Hepatocyte (in vitro differentiated cells): Measurements from ENCODE around the gene FBXL7. TPM values are rescaled to one million over a fixed set of nuclear protein-coding genes. Genes with fewer than 3 reads are reported as not detected.

Source experiments
- DNase-seq: peaks from one replicate; pipeline ENCODE4 v3.0.0-alpha.2; 2016; ENCODE audit warnings: low spot score
- H2AFZ ChIP-seq: fragments of 200-600 bp; sonication (generic); 2 replicates; pipeline ENCODE4 v1.6.0; 2016; ENCODE audit warnings: antibody characterized with exemption, mild to moderate bottlenecking
- H3K27ac ChIP-seq: fragments of 200-600 bp; sonication (generic); 2 replicates; pipeline ENCODE4 v1.5.1; 2016; ENCODE audit warnings: mild to moderate bottlenecking
- H3K27me3 ChIP-seq: fragments of 200-600 bp; sonication (generic); 2 replicates; pipeline ENCODE4 v1.6.1; 2016
- H3K36me3 ChIP-seq: fragments of 200-600 bp; sonication (generic); replicated peaks from 2 replicates; pipeline ENCODE4 v1.5.1; 2016; ENCODE audit warnings: low read depth; ENCODE audit not compliant: insufficient read depth
- H3K4me1 ChIP-seq: fragments of 200-600 bp; sonication (generic); 2 replicates; pipeline ENCODE4 v1.5.1; 2016; ENCODE audit warnings: mild to moderate bottlenecking, moderate library complexity; ENCODE audit not compliant: insufficient read depth
- H3K4me2 ChIP-seq: fragments of 200-600 bp; sonication (generic); 2 replicates; pipeline ENCODE4 v1.6.0; 2016
- H3K4me3 ChIP-seq: fragments of 200-600 bp; sonication (generic); 2 replicates; pipeline ENCODE4 v1.5.1; 2016; ENCODE audit warnings: mild to moderate bottlenecking
- H3K79me2 ChIP-seq: fragments of 200-600 bp; sonication (generic); 2 replicates; pipeline ENCODE4 v1.6.0; 2017; ENCODE audit warnings: mild to moderate bottlenecking
- H3K9me2 ChIP-seq: fragments of 200-600 bp; sonication (generic); replicated peaks from 2 replicates; pipeline ENCODE4 v1.6.0; 2017; ENCODE audit warnings: mild to moderate bottlenecking; ENCODE audit not compliant: insufficient read depth
- H3K9me3 ChIP-seq: fragments of 200-600 bp; sonication (generic); 2 replicates; pipeline ENCODE4 v1.5.1; 2016; ENCODE audit warnings: low read depth, mild to moderate bottlenecking
- H4K20me1 ChIP-seq: fragments of 200-600 bp; sonication (generic); 2 replicates; pipeline ENCODE4 v1.6.0; 2016; ENCODE audit warnings: mild to moderate bottlenecking; ENCODE audit not compliant: insufficient read depth, poor library complexity, severe bottlenecking
- CTCF ChIP-seq: fragments of 200-600 bp; sonication (generic); IDR thresholded peaks from 2 replicates; pipeline ENCODE4 v1.5.1; 2016; ENCODE audit warnings: antibody characterized with exemption, mild to moderate bottlenecking; ENCODE audit not compliant: poor library complexity
- EZH2 ChIP-seq: fragments of 200-600 bp; sonication (generic); IDR thresholded peaks from 2 replicates; pipeline ENCODE4 v1.6.1; 2016; ENCODE audit warnings: antibody characterized with exemption, mild to moderate bottlenecking, borderline replicate concordance
- EZH2phosphoT487 ChIP-seq: fragments of 200-600 bp; sonication (generic); IDR thresholded peaks from one replicate; pipeline ENCODE4 v1.6.1; 2018; ENCODE audit warnings: antibody characterized with exemption, mild to moderate bottlenecking, low read depth, moderate library complexity; ENCODE audit not compliant: unreplicated experiment, severe bottlenecking
- WGBS: methylation state at CpG from one replicate; pipeline ENCODE4 v1.1.6; 2016; ENCODE audit warnings: low lambda C conversion rate; ENCODE audit errors: missing lambda C conversion rate; 5-methylcytosine and 5-hydroxymethylcytosine counted together
- polyA plus RNA-seq: library from polyadenylated mRNA; unstranded; fragments of >200 nt; fragmentation: Nextera tagmentation; extraction: Ambion mirVana; gene quantifications from 2 replicates; pipeline ENCODE4 v1.2.1, GENCODE V29; 2016
- total RNA-seq: library from RNA; depleted of rRNA; stranded (reverse); fragments of >200 nt; gene quantifications from 2 replicates; pipeline ENCODE4 v1.2.3, GENCODE V29; 2014

Gene FBXL7
- total and polyA plus RNA-seq, 2 experiments from 2014 or later: 8.4 to 10.3 TPM

DNA sequence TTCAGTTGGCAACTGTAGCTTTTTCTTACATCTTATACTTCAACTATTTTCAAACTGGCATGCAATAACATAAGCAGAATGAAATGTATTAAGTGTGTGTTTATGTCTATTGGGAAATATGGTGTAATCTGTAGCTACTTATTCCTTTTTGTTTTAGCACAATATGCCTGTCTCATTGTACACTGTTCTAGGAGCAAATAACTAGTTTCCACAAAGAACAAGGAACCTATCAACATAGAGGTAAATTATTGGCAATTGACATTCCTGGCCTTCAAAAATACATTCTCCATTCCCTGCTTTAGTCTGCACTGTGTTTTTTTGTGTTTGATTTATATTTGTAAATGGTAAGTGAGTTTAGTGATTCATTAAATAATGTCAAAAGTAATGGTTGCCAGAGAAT lies 75.7 kb downstream of the FBXL7 start:
- H3K27ac ChIP-seq: peak overlapping the region; percentile 54
- no peak for TF ChIP-seq CTCF
- no peak for TF ChIP-seq EZH2phosphoT487
- no peak for TF ChIP-seq EZH2
- no peak overlapping the region for H2AFZ ChIP-seq
- H3K36me3 ChIP-seq: no peaks in the 10 kb centered on the region
- H3K79me2 ChIP-seq: peaks cover 19% of the 10 kb centered on the region
- H3K27me3 ChIP-seq: no peaks in the 10 kb centered on the region
- peak overlapping the region; percentile 11 for H3K4me2 ChIP-seq
- H4K20me1 ChIP-seq: no peaks in the 10 kb centered on the region
- H3K4me3 ChIP-seq: no peak overlapping the region
- H3K9me3 ChIP-seq: no peaks in the 10 kb centered on the region
- H3K9me2 ChIP-seq: no peaks in the 10 kb centered on the region
- no peaks in the 10 kb centered on the region for H3K4me1 ChIP-seq
- no peak for DNase-seq

- DNase-seq: no peak
- Histone ChIP-seq H3K36me3 (no peaks in the 10 kb centered on the region), H4K20me1 (no peaks in the 10 kb centered on the region), H3K27ac (no peak overlapping the region), H3K4me2 (no peak overlapping the region), H3K4me1 (no peaks in the 10 kb centered on the region), H3K9me3 (no peaks in the 10 kb centered on the region), H3K4me3 (no peak overlapping the region), H3K9me2 (no peaks in the 10 kb centered on the region), H3K27me3 (no peaks in the 10 kb centered on the region), H3K79me2 (peaks cover 19% of the 10 kb centered on the region), H2AFZ (no peak overlapping the region)
- TF ChIP-seq EZH2: no peak
- TF ChIP-seq EZH2phosphoT487: no peak
- no peak for TF ChIP-seq CTCF
- 70% methylated on average over 10 of the region's 10 CpGs for WGBS
Observed at GRCh38 chr5:15577132-15577531, 77.2 kb downstream of the FBXL7 start.

DNA sequence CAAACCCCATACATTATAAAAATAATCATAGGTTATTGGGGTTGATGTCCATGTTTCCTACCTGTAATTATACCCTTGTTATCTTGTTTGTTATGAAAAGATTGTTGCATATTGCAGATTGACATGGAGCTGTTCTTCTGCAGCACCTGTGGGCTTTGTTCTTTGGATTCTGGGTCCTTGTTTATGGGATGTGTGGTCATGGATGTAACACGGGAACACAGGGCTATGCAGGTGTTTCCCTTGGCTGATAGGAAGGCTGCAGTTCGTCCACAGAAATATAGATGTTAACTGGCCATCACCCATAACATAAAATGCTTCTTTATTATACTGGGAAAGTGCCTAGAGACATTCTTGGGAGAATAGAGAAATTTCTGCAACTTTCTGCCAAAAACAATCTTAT lies 77.9 kb downstream of the FBXL7 start:
- Histone ChIP-seq H3K79me2 (peaks cover 19% of the 10 kb centered on the region), H3K36me3 (no peaks in the 10 kb centered on the region), H4K20me1 (no peaks in the 10 kb centered on the region), H3K27me3 (no peaks in the 10 kb centered on the region), H3K4me2 (no peak overlapping the region), H3K27ac (no peak overlapping the region), H3K9me2 (no peaks in the 10 kb centered on the region), H3K4me1 (no peaks in the 10 kb centered on the region), H2AFZ (no peak overlapping the region), H3K4me3 (no peak overlapping the region), H3K9me3 (no peaks in the 10 kb centered on the region)
- TF ChIP-seq CTCF: no peak
- no peak for TF ChIP-seq EZH2
- TF ChIP-seq EZH2phosphoT487: no peak
- DNase-seq: no peak
- 81% methylated on average over 2 of the region's 2 CpGs for WGBS
